NCI-H146 treated with DMSO at 0.1 percent for 48 hours (cell line): Measurements from ENCODE around the gene GATA5.
"Not testable (repeated sequence)": the region's sequence is repeated elsewhere in the genome, so short reads cannot be mapped to it uniquely, and the experiment has no call there.

Source experiments
- DNase-seq: peaks from one replicate; lab custom pipeline; 2025; ENCODE audit not compliant: unreplicated experiment; lab: John Stamatoyannopoulos, UW

The GATA5 gene

GRCh38 chr20:62433658-62434497 lies 41.9 kb downstream of the GATA5 start:
- no peak for DNase-seq

- no peak for DNase-seq
Observed at GRCh38 chr20:62430866-62431447, 44.8 kb downstream of the GATA5 start.

GRCh38 chr20:62430311-62430853 lies 45.4 kb downstream of the GATA5 start:
- no peak for DNase-seq

GRCh38 chr20:62429455-62430310 lies 46.1 kb downstream of the GATA5 start:
- no peak for DNase-seq

GRCh38 chr20:62428396-62429295 lies 47.1 kb downstream of the GATA5 start:
- no peak for DNase-seq

- DNase-seq = no peak
Observed at GRCh38 chr20:62428002-62428372, 47.8 kb downstream of the GATA5 start.

GRCh38 chr20:62427172-62428001 lies 48.4 kb downstream of the GATA5 start, which contains the start of gene RBBP8NL:
TSS of gene RBBP8NL (minus strand) at chr20:62427539. CDS start at chr20:62419647, 7,892 bp downstream.
- DNase-seq = no peak

- DNase-seq = no peak
Observed at GRCh38 chr20:62426699-62427131, 49.1 kb downstream of the GATA5 start.

- not testable (repeated sequence) for DNase-seq
Observed at GRCh38 chr20:62426059-62426348, 49.8 kb downstream of the GATA5 start.

GRCh38 chr20:62425281-62426058 lies 50.3 kb downstream of the GATA5 start:
- no peak for DNase-seq

- no peak for DNase-seq
Observed at GRCh38 chr20:62424249-62425107, 51.3 kb downstream of the GATA5 start.

GRCh38 chr20:62423326-62423706 lies 52.5 kb downstream of the GATA5 start:
- DNase-seq = no peak

- DNase-seq = no peak
Observed at GRCh38 chr20:62422636-62423325, 53.0 kb downstream of the GATA5 start.

GRCh38 chr20:62421716-62421990 lies 54.1 kb downstream of the GATA5 start:
- DNase-seq = no peak

- no peak for DNase-seq
Observed at GRCh38 chr20:62420846-62421715, 54.7 kb downstream of the GATA5 start.

GRCh38 chr20:62419759-62420158 lies 56.0 kb downstream of the GATA5 start:
- no peak for DNase-seq
